NCI-H146 (cell line): ENCODE results near the gene CFAP61.

Experiments used
- DNase-seq: peaks from one replicate; lab custom pipeline; 2025; lab: John Stamatoyannopoulos, UW

The CFAP61 gene

GRCh38 chr20:20395903-20396568 is 343.7 kb downstream of the CFAP61 start:
- peak; percentile 98 for DNase-seq

GRCh38 chr20:20396794-20397193 is 344.5 kb downstream of the CFAP61 start:
- no peak for DNase-seq

- DNase-seq, result no peak
These were observed 345.8 kb downstream of the CFAP61 start for GRCh38 chr20:20398123-20398522.

DNA sequence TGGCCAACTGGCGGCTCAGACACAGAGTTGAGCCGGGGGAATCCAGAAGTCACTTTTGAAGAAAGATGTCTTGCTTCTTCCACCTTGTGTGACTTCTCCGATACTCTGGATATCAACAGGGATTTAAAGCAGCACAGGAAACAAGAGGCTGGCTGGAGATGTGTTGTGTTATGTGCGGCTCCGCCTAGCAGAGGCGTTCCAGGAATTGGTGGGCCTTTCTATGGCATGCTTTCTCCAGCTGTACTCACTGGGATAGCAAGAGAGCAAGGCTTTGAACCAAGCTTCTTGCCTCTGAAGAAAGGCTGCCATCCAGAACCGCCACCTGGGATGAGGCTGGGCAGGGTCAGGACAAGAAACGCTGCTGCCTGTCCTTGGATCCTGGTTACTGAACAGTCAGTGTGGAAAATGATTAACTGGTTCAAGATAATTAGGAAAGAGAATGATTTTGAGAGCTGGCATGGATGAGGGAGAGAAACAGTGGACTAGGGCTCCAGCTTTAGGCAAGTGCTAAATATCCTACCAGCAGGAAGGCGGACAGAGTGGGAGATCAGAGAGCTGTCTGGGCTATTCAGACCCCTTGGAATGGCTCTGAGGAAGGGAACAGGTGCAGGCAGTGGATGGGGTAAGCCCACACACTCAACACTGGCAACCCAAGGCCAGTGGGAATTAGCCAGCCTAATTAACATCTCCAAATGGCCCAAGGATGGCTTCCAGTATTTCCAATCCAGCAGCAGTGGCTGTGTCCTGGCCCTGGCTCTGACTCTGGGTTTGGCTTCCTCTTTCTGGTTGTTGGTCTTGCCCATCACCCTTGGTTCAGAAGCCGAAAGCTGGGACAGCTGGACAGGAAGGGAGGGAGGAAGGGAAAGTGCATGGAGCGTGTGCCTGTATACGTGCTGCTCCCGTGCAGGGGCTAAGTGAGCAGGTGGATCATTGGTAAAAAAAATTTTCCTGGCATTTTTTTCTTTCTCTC is 347.5 kb downstream of the CFAP61 start:
- no peak for DNase-seq

DNA sequence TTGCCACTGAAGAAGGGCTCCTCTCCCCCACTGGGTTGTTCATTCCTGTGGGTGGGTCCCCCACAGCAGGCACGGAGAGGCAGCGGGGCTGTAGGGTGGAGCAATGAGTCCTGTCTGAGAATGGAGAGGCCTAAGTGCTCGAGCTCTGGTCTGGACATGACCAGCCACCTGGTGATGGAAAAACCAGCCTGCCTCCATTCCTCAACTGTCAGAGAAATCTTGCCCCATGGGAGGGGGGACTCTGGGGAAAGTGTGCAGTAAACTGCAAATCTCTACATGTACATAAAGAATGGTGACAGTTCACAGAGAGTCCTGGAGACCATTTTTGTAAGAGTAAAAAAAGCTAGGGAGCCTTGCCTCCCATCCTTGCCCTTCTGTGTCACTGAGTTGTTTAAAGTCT is 349.7 kb downstream of the CFAP61 start:
- DNase-seq, result no peak

GRCh38 chr20:20404633-20405032 is 352.3 kb downstream of the CFAP61 start:
- DNase-seq, result no peak

DNA sequence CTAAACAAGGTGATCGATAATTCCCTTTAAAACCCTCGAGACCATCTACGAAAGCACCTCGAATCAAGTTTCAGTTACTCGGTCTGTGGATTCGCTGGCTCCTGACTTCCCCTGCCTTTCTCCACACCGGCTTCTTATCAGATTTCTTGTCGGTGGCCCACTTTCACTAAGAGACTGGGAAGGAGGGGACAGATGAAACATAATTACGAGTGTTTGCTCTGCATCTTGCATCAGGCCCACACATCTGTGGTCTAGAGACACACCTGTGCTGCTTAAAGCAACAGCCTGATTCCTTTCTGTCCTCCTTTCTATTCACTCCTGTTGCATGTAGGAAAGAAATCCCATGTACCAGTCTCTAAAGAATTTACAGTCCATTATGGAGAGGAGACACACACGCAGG is 353.3 kb downstream of the CFAP61 start:
- no peak for DNase-seq

DNA sequence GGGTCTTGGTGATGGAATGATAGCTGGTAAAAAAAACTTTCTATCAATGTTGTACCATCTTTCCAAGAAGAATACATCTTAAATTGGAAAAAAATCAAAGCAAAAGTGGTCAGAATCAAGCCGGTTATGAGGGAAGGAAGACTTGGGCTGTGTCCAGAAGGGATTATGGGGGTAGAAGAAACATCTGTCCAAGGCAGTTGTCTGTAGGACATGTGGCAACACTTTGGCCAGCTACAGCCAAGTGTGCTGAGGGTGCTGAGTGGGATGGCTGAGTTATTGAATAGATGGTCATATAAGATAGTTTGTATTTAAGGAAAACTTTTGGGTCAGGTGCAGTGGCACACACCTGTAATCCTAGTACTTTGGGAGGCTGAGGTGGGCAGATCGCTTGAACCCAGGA is 354.0 kb downstream of the CFAP61 start:
- no peak for DNase-seq

- DNase-seq, result peak; percentile 28
These were observed 355.8 kb downstream of the CFAP61 start for GRCh38 chr20:20407891-20408805.

GRCh38 chr20:20409331-20409730 is 357.0 kb downstream of the CFAP61 start:
- no peak for DNase-seq
